Lower leg skin (tissue), 3 donors: ENCODE data around the gene SNAPIN.

Experiments
- CTCF ChIP-seq, 3 donors: fragments of 450-650 bp; IDR thresholded peaks; one replicate each; pipeline ENCODE4 v1.5.1; 2016; ENCODE audit warnings: antibody characterized with exemption in 3 of 3, mild to moderate bottlenecking in 3 of 3, moderate library complexity in 2 of 3
- POLR2A ChIP-seq, 2 donors: fragments of 450-650 bp; IDR thresholded peaks; one replicate each; pipeline ENCODE4 v1.6.1; 2016 to 2017; ENCODE audit warnings: antibody characterized with exemption in 2 of 2, mild to moderate bottlenecking in 1 of 2, moderate library complexity in 1 of 2

- no peak for TF ChIP-seq CTCF (IDR thresholded peaks at IDR 0.05)
- no peak for TF ChIP-seq POLR2A (IDR thresholded peaks at IDR 0.05)
These were observed 8.7 kb upstream of the SNAPIN start for GRCh38 chr1:153649863-153650235.
